KG1 (cell line): ENCODE results near the gene DOCK9.

Experiments used
- DNase-seq: peaks from one replicate; lab custom pipeline; 2025; lab: John Stamatoyannopoulos, UW

The DOCK9 gene

DNA sequence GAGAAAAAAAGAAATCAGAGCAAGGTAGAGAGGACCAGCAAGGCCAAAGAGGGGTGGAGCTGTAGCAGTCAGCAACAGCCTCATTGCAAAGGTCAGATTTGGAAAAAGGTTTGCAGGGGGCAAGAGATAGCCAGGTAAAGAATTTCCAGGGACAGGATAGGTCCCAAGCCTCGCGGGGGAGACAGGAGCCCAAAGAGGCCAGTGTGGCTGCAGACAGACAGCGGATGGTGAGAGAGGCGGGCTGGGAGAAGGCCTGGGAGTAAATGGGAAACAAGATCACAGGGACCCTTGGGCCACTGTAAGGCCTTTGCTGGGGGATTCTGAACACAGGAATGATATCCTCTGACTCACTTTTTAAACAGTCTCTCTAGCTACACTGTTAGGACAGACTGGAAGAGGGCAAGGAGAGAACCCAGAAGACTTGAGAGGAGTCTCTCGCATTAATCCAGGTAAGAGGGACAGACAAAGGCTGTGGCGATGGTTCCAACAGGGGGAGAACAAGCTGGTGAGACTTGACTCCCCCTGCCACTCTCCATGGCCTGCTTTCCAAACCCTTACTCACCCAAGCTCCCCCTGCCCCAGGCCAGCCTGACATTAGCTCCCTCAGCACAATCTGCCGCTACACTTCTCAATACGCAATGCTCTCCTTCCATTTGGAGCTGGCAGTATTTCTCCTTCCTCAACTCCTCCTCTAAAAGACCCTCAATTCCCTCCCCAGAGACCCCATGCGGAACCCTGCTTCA, 31.8 kb downstream of the DOCK9 start:
- DNase-seq = no peak

DNA sequence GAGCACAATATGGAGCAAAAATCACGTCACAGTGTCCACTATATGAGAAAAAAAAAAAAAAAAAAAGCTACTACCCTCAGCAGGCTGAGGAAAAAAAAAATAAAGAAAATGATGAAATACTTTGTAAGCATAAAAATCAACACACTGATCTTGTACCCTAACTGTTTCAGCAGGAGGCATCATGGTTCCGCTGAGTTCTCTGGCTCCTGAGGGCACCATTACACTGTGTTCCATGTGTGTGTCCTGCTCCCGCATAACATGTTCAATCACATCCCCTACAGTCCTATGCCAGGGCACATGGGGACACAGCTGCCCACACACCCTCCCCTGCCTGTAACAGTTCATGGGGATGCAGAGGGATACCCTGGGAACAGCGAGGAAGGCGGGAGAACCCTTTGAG, 33.5 kb downstream of the DOCK9 start:
- no peak for DNase-seq

DNA sequence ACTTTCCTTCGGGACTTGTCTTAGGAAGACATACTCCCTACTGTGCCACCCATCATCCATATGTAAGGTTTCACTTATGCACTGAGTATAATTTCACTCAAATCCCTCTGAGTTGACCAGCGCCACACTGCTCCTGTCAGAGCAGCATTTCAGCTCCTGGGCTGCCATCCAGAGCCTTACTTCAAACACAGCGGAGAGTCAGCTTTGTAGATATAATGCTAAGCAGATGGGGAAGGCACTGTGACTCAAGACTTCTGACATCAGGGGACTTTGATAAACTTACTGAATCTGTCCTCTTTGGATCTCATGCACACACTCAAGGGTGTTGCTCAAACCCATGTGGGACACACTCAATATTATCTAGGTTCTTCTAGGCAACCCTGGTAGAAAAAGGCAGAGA, 34.9 kb downstream of the DOCK9 start:
- no peak for DNase-seq

DNA sequence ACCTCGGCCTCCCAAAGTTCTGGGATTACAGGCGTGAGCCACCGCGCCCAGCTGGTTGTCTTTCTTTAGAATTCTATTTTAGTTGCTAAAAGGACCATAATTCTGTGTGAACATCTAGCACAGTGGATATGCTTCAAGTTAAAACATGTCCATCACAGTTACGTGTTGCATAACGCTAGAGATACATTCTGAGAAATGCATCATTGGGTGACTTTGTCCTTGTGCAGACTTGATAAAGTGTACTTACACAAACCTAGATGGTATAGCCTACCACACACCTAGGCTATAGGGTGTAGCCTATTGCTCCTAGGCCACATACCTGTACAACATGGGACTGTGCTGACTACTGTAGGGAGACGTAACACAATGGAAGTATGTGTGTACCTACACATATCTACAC, 35.4 kb downstream of the DOCK9 start:
- no peak for DNase-seq

DNA sequence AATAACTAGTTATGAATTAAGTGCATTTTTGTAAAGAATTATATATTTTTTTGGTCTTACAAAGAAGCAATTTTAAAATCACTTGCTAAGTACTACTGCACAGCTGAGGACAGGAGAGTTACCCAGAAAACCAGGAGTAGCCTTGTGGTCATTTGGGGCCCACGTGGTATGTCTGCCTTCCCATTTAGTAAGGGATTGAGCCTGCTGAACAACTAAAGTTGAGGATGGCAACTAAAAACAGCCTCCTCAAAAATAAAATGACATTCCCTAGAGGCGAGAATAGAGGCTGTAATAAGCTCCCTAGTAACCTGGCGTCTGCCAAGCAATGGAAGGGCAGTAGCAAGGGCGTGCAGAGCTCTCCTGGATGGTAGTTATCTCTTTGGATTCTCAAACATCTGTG, 36.3 kb downstream of the DOCK9 start:
- DNase-seq = no peak

DNA sequence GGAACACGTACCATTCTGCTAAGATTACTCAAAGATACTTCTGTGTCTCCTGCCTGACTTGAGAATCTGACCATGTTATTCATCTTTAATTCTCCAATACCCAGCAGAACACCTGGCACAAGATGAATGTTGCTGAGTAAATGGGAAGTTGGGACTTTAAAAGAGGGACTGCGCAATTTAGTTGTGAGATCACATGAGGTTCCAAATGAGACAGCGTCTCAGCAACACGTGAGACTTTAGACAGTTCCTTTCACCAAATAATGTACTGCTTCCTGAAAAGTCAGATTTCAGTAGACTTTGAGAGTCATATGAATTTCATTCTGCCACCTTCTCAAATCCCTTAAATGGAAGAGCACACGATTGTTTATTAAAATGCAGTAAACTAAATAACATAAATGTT, 36.7 kb downstream of the DOCK9 start:
- no peak for DNase-seq

DNA sequence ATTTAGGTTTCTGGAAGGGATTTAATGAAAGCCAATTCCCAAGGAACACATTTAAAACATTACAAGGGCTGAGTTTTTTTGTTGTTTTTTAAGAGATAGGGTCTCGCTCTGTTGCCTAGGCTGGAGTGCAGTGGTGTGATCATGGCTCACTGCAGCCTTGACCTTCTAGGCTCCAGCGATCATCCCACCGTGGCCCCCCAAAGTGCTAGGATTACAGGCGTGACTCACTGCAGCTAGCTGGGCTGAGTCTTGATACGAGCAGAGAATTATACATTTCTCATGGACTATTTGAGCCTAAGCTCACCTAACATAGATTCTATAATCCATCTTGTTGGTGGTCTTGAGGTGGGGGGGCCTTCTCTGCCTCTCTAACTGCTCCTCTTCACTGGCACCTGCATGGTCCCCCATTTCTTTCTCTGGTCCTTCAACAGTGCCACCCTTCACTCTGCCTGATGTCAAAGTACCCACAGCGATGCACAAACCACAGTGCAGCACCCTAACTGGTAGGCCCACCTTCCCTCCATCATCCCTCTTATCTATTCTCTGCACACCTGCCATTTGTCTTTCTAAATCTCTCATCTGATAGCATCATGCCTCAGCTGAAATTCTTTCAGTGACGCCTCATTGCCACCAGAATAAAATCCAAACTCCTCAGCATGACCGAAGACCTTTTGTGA, 37.4 kb downstream of the DOCK9 start:
- no peak for DNase-seq

DNA sequence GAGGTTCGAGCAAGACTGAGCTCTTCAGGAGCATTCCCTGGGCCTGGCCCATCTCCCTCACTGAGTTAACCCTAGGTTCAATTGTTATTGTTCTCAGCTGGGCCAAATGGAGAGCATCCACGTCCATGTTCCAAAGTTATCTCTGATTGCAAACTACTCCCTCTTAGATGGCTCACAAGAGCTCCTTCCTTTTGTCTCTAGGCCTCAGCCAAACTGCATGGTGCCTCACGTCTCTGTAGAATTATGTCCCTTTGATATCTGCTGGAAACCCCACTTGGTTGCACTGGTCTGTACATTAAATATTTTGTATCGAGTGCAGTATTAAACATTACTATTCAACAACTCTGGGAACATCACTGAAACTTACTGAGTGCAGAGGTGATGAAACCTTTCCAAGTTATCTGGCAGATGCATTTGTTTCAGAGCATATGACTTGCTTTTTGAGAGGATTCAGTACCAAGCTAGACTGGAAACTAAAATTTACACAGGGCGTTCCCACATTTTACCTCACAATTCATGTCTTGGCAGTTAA, 38.1 kb downstream of the DOCK9 start:
- DNase-seq = no peak

DNA sequence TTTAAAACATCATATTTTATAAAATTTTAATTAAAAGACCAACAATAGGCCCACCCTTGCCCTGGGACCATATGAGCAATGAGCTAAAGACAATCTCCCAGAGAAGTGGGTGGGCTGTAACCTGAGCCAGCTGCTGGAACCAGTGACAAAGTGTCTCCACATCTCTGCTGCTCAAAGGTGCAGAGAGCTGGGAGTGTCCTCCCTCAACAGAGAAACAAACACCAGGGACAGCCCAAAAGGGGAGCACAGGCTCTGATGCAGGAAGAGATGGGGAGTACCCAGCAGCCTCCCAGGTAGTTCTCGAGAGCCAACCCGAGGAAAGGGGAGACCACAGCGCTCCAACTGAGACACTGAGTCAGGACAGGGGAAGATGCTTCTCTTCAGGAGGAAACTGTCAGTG, 39.1 kb downstream of the DOCK9 start:
- DNase-seq = no peak

DNA sequence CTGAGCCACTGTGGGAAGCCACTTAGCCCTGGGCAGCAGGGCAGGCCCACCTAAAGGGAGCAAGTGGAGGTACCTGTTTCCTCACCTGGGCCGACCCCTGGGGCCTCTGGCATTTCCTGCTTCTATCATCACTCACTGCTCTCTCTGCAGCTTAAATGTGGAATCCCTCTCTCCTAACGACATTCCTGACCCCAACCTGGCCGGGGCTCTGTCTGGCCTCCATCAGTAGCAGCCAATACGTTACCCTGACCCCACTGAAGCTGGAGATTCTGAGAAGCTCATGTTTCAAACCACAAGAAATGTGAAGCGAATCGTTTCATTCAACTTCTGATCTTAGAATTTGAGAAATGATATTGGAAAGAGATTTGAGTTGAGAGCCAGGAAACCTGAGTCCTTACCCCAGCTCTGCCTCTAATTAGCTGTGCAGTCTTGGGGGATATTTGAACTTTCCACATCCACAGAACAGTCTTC, 39.9 kb downstream of the DOCK9 start:
- no peak for DNase-seq

DNA sequence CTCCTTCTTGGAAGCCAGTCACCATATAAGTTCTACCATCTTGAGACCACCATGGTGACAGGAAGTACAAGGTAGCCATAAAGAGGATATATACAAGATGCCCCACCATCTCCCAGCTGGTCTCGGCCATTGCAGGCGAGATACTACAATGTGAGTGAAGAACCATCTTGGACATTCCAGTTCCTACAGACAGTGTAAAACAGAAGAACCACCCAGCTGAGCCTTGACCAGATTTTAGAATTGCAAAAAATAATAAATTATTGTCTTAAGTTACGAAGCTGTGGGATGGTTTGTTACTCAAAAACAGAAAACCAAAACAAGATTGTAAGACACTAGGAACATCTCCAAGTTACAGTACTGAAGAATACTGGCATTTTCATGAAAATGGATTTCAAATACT, 43.6 kb downstream of the DOCK9 start:
- no peak for DNase-seq

DNA sequence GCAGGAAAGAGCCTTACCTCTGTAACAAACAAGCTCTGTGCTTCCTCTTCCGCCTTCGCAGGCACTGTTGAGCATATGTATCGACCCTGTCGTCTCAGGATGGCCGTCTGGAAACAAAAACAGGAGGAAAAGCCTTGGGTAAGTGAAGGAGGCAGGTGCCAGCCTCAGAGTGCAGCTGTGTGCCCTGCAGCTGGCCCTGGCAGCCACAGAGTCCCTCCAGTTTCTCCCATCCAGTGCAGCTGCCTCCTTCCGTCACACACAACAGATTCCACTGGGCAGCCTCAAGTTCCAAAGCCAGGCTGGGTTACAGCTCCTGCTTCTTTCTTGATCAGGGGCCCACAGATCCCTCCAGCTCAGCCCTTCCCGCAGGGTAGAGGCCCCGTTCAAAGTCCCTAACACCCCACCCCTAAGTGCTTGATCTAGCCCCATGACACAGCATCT, 47.7 kb downstream of the DOCK9 start:
- no peak for DNase-seq

DNA sequence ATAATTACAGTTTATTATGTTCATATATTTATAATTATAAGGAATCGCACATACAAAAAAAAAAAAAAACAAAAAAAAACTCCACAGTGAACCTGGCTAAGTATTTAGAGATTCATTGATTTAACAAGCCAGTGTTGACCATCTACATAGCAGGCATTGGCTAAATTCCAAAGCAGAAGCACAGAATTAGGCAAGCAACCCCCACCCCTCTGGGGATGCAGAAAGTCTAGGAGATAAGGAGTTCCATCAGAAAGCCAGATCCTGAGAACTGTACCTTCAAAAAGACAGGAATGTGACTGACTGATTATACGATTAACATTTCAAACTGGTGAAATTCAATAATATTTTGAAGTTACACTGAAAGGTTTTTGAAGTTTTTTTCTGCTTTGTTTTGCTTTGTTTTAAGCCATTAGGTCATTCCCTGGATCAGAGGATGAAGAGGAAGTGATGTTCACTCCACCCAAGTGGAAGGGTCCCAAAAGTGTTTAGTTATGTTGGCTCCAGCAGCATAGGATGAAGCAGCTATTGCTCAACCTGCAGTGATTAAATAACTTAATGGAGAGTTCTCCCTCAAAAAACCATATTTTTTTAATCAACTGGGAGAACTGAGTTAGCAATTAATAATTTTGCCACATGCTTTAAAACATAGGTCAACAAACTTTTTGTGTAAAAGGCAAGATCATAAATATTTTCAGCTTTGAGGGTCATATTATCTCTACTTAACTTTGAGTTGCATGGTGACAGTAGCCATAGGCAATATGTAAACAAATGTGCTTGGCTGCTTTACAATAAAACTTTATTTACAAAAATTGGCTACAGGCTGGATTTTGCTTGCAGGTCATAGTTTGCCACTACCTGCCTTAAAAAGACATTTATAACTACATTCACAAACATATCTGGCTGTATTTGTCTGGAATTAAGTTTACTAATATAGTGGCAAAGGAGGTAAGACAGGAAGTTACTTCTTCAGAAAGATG, 49.6 kb downstream of the DOCK9 start:
- no peak for DNase-seq

DNA sequence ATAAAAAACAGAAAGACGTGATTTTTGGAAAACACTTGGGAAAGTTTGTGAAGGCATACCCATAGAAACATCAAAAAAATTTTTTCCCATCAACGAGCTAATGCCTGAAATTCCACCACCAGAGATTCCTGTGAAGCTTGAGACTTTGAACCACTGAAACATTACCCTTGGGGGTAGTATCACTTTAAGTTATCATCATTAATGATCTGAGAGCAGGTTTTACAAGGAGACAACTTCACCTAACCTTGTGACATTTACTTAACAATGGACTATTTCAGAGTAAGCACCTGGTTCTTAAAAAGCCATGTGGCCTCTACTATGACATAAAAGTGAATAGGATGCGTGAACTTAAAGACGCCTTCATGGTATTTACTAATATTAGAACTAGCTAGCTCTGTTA, 51.9 kb downstream of the DOCK9 start:
- no peak for DNase-seq

DNA sequence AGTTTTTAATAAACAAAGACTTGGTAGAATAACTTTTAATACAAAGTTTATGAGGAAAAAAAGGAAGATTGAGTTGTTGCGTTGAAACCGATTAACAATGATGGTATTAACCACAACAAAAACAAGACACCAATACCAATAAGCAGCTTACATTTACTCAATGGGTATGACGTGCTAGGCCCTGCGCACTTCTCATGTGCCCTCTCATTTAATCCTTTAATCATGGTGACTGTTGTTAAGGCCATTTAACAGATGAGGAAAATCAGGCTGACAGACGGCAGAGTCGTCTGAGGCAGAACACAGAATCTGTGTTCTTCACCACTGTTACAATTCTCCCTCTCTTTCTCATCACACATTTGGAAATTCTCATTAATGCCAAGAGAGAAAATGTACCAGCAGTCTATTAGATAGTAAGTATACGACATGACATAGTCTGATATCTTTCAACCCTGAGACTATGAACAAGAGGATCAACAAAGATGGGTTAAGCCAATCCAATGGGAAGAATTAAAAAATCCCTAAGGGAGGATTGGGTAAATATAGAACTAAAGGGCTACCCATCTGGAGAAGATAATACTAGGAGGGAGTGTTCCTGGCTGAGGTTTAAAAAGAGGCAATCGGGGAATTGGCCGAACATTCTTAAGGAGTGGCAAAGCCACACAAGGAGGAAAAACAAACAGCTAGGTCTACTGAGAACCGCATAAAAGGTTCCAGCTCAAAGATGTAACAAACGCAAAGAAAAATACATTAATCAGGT, 54.0 kb downstream of the DOCK9 start:
- no peak for DNase-seq

DNA sequence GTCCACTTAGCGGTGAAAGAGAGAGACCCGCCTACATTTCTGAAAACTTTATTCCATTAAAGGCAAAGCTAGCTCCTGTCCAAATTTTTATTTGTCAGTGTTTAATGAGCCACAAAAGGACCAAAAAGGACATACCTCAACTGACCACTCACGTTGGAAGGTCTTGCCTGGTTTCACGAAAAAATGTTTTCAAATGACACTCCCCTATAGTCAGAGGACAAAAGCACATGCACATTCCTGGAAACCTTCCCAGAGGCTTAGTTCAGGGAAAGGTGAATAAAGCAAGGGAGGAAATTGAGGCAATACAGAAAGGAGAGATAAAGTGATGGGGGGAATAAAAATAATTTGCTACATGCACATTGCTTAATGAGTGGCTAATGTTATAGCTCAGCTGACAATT, 55.6 kb downstream of the DOCK9 start:
- no peak for DNase-seq

DNA sequence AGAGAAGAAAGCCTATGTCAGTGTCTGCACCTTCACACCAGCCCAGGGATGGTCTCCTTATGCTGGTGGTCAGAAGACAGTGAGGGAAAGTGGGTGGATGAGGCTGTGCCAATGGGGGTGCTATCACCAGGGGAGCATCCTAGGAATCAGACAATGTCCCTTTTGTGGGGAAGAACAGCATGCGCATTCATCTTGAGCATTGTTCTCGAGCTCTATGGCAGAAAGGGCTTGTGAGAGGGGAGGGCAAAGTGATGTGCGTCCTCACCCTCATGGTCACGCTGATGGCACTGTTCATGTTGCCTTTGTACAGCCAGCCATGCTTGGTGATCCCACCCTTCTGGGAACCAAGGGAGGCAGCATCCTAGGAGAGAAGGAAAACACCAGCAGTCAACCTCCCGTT, 56.1 kb downstream of the DOCK9 start:
- no peak for DNase-seq

DNA sequence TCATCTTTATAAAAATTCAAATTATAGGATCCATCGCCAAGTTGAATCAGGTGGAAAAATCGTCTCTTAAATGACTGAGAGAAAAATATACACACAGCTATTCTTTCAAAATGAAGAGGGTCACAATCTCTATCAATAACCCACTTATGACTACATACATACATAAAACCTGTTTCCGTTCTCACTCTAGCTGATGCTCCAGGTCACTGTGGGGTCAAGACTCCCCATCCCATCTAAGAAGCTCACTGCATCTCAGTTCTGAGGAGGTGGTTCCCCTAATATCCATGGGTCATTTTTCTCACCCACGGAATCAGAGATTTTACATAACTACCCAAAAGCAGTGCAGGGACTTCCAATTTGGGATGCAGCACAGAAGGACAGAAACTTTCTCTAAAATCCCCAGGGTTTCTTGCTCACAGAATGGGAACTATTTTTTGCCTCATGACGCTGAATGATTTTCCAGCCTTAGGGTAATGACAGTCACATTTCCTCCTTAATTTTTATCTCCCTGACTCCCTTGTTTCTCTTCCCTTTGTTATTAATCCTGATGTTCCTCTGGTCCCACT, 56.8 kb downstream of the DOCK9 start:
- no peak for DNase-seq

DNA sequence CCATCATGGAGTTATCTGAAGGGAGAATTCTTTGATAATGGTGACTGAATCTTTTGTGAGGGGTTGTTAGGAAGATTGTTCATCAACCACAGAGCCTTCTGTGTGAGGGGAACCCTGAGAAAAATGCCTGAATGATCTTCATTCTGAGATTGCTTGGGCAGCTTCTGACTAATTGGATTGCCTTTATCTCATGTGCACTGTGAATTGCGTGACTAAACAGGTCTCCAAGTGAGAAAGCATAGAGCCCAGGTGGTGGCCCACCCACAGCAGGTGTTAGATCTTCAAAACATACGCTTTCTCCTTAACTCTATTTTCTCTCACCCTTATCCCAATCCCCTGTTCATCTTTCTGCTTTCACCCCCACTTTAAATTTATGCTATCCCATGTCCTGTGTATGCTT, 58.3 kb downstream of the DOCK9 start:
- DNase-seq = no peak

DNA sequence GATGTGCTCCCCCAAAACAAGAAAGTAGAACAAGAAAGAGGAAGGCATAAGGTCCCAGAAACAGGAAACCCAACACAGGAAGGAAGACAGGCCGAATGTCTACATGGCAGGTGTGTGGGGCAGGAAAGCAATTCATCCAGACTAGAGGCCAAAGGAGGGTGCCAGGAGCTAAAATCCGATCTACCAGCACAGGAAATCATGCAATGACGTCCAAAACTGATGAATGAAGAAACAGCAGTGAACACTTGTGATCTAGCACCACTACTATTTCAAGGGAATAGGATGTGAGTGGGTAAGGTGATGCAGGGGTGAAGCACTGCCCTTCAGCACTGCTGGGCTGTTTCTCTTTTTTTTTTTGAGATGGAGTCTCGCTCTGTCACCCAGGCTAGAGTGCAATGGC, 59.1 kb downstream of the DOCK9 start:
- peak; percentile 69 for DNase-seq

DNA sequence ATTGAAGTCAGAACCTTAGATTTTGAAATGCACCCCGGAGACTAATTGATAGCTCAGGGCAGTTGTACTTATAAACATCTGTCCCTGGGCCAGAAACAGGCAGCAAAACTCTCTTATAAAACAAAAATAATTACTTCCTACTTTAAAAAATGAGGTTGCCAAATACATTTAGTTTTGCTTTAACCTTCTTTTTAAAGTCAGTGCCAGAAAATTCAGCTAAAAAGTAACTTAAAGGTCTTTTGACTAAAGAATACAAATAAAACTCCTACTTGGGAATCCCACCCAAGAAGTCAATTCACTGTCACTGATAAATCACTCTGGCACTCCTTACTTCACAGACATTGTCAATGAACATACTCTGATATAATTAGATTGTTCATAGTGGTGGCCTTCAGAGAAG, 60.7 kb downstream of the DOCK9 start:
- no peak for DNase-seq
